ENCODE measurements around the gene NUP58.

GRCh38 chr13:25300861-25301346, 521 bp upstream of the NUP58 start:
- TF ChIP-seq FOXK2 (IDR thresholded peaks at IDR 0.05) (no peak), CTCF (IDR thresholded peaks at IDR 0.05 in 2 of 3, conservative IDR thresholded peaks at IDR 0.05 in 1 of 3; ENCODE audit: control insufficient read depth in 2 of 3, extremely low read depth in 1 of 3, insufficient read depth in 1 of 3, low read depth in 3 of 3, low read length in 3 of 3) (no peak), TAF1 (IDR thresholded peaks at IDR 0.05; ENCODE audit: borderline replicate concordance, low read depth, low read length) (no peak), ATF2 (IDR thresholded peaks at IDR 0.05; ENCODE audit: low read length) (no peak), NKRF (conservative IDR thresholded peaks at IDR 0.05) (no peak)

Measured in GM12878 (cell line).